SK-N-DZ (cell line): Measurements from ENCODE around the gene CYBRD1.

Experiments
- DNase-seq: peaks from one replicate; pipeline ENCODE4 v3.0.0-alpha.2; 2015; ENCODE audit warnings: low spot score
- small RNA-seq, 2 experiments: library from RNA; depleted of rRNA; stranded (forward); fragments of <200 nt; gene quantifications; one replicate each; pipeline ENCODE3, GENCODE V24; 2014

The CYBRD1 gene

DNA sequence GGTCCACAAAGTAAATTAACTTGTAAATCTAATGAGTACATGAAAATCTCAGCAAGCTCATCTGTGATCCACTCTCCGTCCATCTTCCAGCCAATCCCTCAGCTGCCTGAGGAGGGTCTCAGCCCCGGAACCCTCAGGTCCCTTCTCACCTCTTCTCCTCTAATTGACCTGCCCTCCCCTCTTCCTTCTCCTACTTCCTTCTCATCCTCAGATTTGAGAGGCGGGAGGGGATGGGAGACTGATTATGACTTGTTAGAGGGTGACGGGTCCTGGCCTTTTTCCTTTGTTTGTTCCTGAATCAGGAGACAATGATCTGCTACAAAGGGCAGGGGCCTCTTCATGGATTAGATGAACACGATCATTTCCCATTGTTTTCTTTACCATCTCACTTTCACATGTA, 80.1 kb downstream of the CYBRD1 start:
- DNase-seq = no peak

Small RNA genes within 50 kb of the gene (small RNA-seq; reads per million reads assigned to genes)
- gene AC007969.2 = 0 reads per million in 2 experiments
- 0 to 0.04 reads per million in 2 experiments for gene RPL21P38
